ENCODE measurements around the gene C17orf113.

C17orf113 gene

GRCh38 chr17:42050393-42051012 lies at the start of gene C17orf113:
Gene C17orf113 (minus strand): TSS chr17:42050601. CDS start chr17:42043376, 7,225 bp downstream.
- DNase-seq: peak; percentile 35

- no peak for DNase-seq
These were observed 48.5 kb upstream of the C17orf113 start for GRCh38 chr17:42098730-42099399.

- DNase-seq: no peak
These were observed 47.6 kb upstream of the C17orf113 start, which contains the start of gene ZNF385C for GRCh38 chr17:42097691-42098631. Gene ZNF385C (minus strand): TSS chr17:42098473. CDS start chr17:42063056, 35,417 bp downstream.

- no peak for DNase-seq
These were observed 46.1 kb upstream of the C17orf113 start for GRCh38 chr17:42096360-42097111.

- no peak for DNase-seq
These were observed 44.1 kb upstream of the C17orf113 start for GRCh38 chr17:42094375-42095069.

GRCh38 chr17:42092939-42093338 lies 42.5 kb upstream of the C17orf113 start:
- no peak for DNase-seq

GRCh38 chr17:42090964-42091790 lies 40.8 kb upstream of the C17orf113 start:
- no peak for DNase-seq

- DNase-seq: no peak
These were observed 38.3 kb upstream of the C17orf113 start for GRCh38 chr17:42088736-42089135.

GRCh38 chr17:42087736-42088705 lies 37.6 kb upstream of the C17orf113 start:
- no peak for DNase-seq

- no peak for DNase-seq
These were observed 36.8 kb upstream of the C17orf113 start for GRCh38 chr17:42087042-42087701.

GRCh38 chr17:42081516-42082129 lies 31.2 kb upstream of the C17orf113 start:
- DNase-seq: no peak

- no peak for DNase-seq
These were observed 29.1 kb upstream of the C17orf113 start for GRCh38 chr17:42079541-42079940.

GRCh38 chr17:42078396-42079043 lies 28.1 kb upstream of the C17orf113 start:
- DNase-seq: no peak

GRCh38 chr17:42077755-42078154 lies 27.4 kb upstream of the C17orf113 start:
- DNase-seq: no peak

- no peak for DNase-seq
These were observed 26.6 kb upstream of the C17orf113 start for GRCh38 chr17:42076797-42077559.

GRCh38 chr17:42075789-42076188 lies 25.4 kb upstream of the C17orf113 start:
- no peak for DNase-seq

All from NCI-H1092 treated with DMSO at 0.1 percent for 48 hours (cell line).